Smooth muscle cell (in vitro differentiated cells): ENCODE results near the gene MBOAT2. TPM values are rescaled to one million over a fixed set of nuclear protein-coding genes. Genes with fewer than 3 reads are reported as not detected.

Experiments used
- DNase-seq: peaks from one replicate; lab custom pipeline; 2025; ENCODE audit not compliant: unreplicated experiment; lab: John Stamatoyannopoulos, UW
- H2AFZ ChIP-seq: fragments of 200-600 bp; sonication (generic); 2 replicates; pipeline ENCODE4 v1.6.0; 2016; ENCODE audit warnings: antibody characterized with exemption, low read depth, mild to moderate bottlenecking
- H3F3A ChIP-seq: fragments of 200-600 bp; sonication (generic); 2 replicates; pipeline ENCODE4 v1.6.0; 2017; ENCODE audit warnings: antibody characterized with exemption, low read depth
- H3K27ac ChIP-seq: fragments of 200-600 bp; sonication (generic); 2 replicates; pipeline ENCODE4 v1.5.1; 2016; ENCODE audit warnings: low read depth, mild to moderate bottlenecking
- H3K27me3 ChIP-seq: fragments of 200-600 bp; sonication (generic); 2 replicates; pipeline ENCODE4 v1.6.1; 2016; ENCODE audit warnings: low read depth, mild to moderate bottlenecking
- H3K36me3 ChIP-seq: fragments of 200-600 bp; sonication (generic); 2 replicates; pipeline ENCODE4 v1.5.1; 2016; ENCODE audit warnings: low read depth
- H3K4me1 ChIP-seq: fragments of 200-600 bp; sonication (generic); 2 replicates; pipeline ENCODE4 v1.5.1; 2016; ENCODE audit warnings: low read depth
- H3K4me2 ChIP-seq: fragments of 200-600 bp; sonication (generic); 2 replicates; pipeline ENCODE4 v1.6.0; 2016; ENCODE audit warnings: mild to moderate bottlenecking
- H3K4me3 ChIP-seq: fragments of 200-600 bp; sonication (generic); 2 replicates; pipeline ENCODE4 v1.5.1; 2016; ENCODE audit warnings: mild to moderate bottlenecking
- H3K79me2 ChIP-seq: fragments of 200-600 bp; sonication (generic); 2 replicates; pipeline ENCODE4 v1.6.0; 2016; ENCODE audit warnings: low read depth, mild to moderate bottlenecking
- H3K9ac ChIP-seq: fragments of 200-600 bp; sonication (generic); 2 replicates; pipeline ENCODE4 v1.6.0; 2016; ENCODE audit warnings: low read depth
- H3K9me3 ChIP-seq: fragments of 200-600 bp; sonication (generic); replicated peaks from 2 replicates; pipeline ENCODE4 v1.5.1; 2016; ENCODE audit warnings: low read depth
- H4K20me1 ChIP-seq: fragments of 200-600 bp; sonication (generic); 2 replicates; pipeline ENCODE4 v1.6.0; 2016; ENCODE audit warnings: low read depth
- whole genome bisulfite sequencing: methylation state at CpG from one replicate; pipeline ENCODE4 v1.1.7; 2016; ENCODE audit warnings: low lambda C conversion rate; 5-methylcytosine and 5-hydroxymethylcytosine counted together
- polyA plus RNA-seq: library from polyadenylated mRNA; unstranded; fragments of >200 nt; fragmentation: Nextera tagmentation; extraction: Ambion mirVana; gene quantifications from 2 replicates; pipeline ENCODE4 v1.2.1, GENCODE V29; 2016
- total RNA-seq: library from RNA; depleted of rRNA; stranded (reverse); fragments of >200 nt; gene quantifications from 2 replicates; pipeline ENCODE4 v1.2.3, GENCODE V29; 2014
- TF ChIP-seq, protein P1 (sequence below): fragments of 200-600 bp; sonication (generic); IDR thresholded peaks from 2 replicates; pipeline ENCODE4 v1.5.1; 2017; ENCODE audit warnings: borderline replicate concordance, mild to moderate bottlenecking, antibody characterized with exemption; ENCODE audit not compliant: insufficient read depth, poor library complexity, severe bottlenecking

The MBOAT2 gene
- total and polyA plus RNA-seq, 2 experiments from 2014 or later = 24.1 to 32.6 TPM

DNA sequence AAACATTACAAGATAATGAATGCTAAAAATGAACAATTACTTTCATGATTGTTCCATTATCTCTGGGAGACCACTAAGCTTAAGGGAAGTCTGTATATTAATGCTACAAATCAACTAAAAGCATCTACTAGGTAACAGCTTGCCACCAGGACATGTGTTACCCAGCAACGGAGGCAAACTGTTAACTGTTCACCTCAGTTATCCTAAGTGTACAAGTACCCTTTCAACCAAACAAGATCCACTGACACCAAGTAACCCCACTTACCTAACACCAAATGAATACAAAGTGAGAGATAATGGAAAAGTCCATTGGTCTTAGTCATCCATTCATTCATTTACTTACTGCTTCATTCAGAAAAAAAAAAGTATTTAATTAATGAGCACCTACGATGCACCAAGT is 111.4 kb downstream of the MBOAT2 start:
- no peak for DNase-seq
- Histone ChIP-seq H3K27me3 (no peaks in the 10 kb centered on the region), H3K27ac (no peak overlapping the region), H3K9ac (no peak overlapping the region), H2AFZ (no peak overlapping the region), H4K20me1 (no peaks in the 10 kb centered on the region), H3K9me3 (no peaks in the 10 kb centered on the region), H3K79me2 (no peaks in the 10 kb centered on the region), H3F3A (no peaks in the 10 kb centered on the region), H3K4me3 (no peak overlapping the region), H3K36me3 (peaks cover 15% of the 10 kb centered on the region), H3K4me1 (no peaks in the 10 kb centered on the region), H3K4me2 (no peak overlapping the region)
- TF ChIP-seq, protein P1, sequence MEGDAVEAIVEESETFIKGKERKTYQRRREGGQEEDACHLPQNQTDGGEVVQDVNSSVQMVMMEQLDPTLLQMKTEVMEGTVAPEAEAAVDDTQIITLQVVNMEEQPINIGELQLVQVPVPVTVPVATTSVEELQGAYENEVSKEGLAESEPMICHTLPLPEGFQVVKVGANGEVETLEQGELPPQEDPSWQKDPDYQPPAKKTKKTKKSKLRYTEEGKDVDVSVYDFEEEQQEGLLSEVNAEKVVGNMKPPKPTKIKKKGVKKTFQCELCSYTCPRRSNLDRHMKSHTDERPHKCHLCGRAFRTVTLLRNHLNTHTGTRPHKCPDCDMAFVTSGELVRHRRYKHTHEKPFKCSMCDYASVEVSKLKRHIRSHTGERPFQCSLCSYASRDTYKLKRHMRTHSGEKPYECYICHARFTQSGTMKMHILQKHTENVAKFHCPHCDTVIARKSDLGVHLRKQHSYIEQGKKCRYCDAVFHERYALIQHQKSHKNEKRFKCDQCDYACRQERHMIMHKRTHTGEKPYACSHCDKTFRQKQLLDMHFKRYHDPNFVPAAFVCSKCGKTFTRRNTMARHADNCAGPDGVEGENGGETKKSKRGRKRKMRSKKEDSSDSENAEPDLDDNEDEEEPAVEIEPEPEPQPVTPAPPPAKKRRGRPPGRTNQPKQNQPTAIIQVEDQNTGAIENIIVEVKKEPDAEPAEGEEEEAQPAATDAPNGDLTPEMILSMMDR = no peak
- 94% methylated on average over 2 of the region's 2 CpGs for WGBS

DNA sequence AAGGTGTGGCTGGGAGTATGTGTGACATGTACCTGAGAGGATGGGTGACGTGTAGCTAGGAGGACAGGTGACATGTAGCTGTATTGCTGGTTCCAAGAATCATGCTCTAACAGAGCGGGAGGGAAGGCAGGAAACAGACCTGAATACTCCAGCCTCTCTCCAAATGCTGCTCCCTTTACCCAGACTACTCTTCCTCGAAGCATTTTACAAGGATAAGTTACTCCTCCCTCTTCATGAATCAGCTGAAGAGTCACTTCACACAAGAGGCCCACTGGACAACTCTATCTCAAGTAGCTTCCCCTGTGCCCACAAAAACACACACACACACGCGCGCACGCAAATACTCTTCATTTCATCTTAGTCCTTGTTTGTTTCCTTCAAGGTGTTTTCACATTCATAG is 113.5 kb downstream of the MBOAT2 start:
- TF ChIP-seq, protein P1 = no peak
- no peaks in the 10 kb centered on the region for H3K79me2 ChIP-seq
- peaks cover 10% of the 10 kb centered on the region for H3K36me3 ChIP-seq
- no peak overlapping the region for H3K9ac ChIP-seq
- H3K4me2 ChIP-seq = no peak overlapping the region
- no peak overlapping the region for H3K4me3 ChIP-seq
- H3K4me1 ChIP-seq = no peaks in the 10 kb centered on the region
- WGBS = 78% methylated on average over 7 of the region's 7 CpGs
- no peaks in the 10 kb centered on the region for H3K27me3 ChIP-seq
- H3F3A ChIP-seq = no peaks in the 10 kb centered on the region
- no peaks in the 10 kb centered on the region for H4K20me1 ChIP-seq
- H3K27ac ChIP-seq = no peak overlapping the region
- H2AFZ ChIP-seq = no peak overlapping the region
- no peaks in the 10 kb centered on the region for H3K9me3 ChIP-seq
- DNase-seq = no peak

DNA sequence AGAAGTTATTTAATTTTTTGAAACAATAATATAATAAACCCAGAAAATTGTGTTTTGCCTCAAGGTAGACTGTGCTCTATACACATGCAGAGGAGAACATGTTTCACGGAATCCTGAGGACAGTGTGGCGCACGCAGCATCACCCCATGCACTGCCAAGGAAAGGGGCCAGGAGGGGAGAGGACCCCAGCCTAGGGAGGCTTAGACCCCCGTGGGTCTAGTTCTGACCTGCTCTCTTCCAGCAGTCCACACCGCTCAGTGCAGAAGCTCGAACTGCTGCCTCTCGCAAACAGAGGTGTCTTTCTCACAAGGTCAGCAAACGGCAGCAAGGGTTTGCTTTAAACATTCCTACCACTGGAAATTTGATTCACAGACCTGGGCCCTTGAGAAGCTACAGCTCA is 114.5 kb downstream of the MBOAT2 start:
- WGBS = 94% methylated on average over 8 of the region's 8 CpGs
- TF ChIP-seq, protein P1 = no peak
- H4K20me1 ChIP-seq = no peaks in the 10 kb centered on the region
- no peak overlapping the region for H3K4me2 ChIP-seq
- H2AFZ ChIP-seq = no peak overlapping the region
- H3K4me3 ChIP-seq = no peak overlapping the region
- no peaks in the 10 kb centered on the region for H3K4me1 ChIP-seq
- H3K27me3 ChIP-seq = no peaks in the 10 kb centered on the region
- no peak for DNase-seq
- no peaks in the 10 kb centered on the region for H3K9me3 ChIP-seq
- H3K27ac ChIP-seq = no peak overlapping the region
- no peaks in the 10 kb centered on the region for H3K36me3 ChIP-seq
- H3F3A ChIP-seq = no peaks in the 10 kb centered on the region
- no peaks in the 10 kb centered on the region for H3K79me2 ChIP-seq
- no peak overlapping the region for H3K9ac ChIP-seq

DNA sequence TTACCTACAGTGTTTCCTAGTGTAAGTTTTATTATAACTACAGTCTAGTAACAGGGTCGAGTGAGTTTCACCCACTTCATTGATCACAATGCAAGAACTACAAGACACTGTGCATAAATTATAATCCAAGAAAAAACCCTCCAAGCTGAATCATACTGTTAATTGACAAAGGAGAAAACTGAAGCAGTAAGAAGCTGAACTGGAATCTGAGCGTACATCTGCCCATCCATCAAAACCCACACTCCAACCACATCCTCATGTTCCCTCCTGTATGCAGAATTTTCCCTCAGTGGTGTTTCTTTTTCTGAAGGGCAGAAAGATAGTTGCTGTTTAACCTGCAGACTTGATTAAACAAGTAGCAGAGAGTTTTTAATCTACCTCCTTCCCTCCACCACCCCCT is 116.6 kb downstream of the MBOAT2 start:
- Histone ChIP-seq H3K27me3 (no peaks in the 10 kb centered on the region), H3K4me2 (no peak overlapping the region), H3K79me2 (no peaks in the 10 kb centered on the region), H3K27ac (no peak overlapping the region), H2AFZ (no peak overlapping the region), H4K20me1 (no peaks in the 10 kb centered on the region), H3F3A (no peaks in the 10 kb centered on the region), H3K36me3 (no peaks in the 10 kb centered on the region), H3K9me3 (no peaks in the 10 kb centered on the region), H3K4me1 (no peaks in the 10 kb centered on the region), H3K4me3 (no peak overlapping the region), H3K9ac (no peak overlapping the region)
- 86% methylated on average over 2 of the region's 2 CpGs for WGBS
- TF ChIP-seq, protein P1 = no peak
- DNase-seq = no peak
